ENCODE results near the gene SLC6A1.

SLC6A1 gene

DNA sequence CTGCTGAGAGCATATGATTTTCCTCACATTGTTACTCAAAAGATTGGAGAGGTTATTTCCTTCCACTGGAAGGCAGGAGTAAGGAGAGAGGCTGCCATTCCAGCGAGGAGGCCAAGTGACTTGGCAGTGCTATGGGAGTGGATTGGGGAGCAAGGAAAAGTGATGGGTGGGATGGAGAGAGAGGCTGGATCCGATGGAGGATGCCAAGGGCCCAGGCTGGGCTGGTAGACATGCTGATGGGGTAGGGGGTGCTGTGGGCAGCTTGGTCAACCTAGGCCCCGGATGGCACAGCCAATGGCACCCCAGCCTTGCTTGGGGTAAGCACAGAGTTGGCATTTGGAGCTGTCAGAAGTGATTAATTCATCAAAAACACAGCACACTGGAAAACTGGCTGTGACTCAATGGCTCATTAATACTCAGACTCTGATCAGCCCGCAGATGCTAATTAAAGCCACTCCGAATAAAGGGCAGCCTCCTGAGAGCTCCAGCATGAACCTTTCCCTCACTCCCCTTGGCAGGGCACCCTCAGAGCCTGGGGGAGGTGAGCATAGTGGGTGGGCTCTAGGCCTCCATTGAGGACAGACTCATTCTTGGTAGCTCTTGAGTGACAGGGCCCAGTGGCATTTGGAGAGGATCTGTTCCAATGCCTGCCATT lies 22.1 kb upstream of the SLC6A1 start:
- DNase-seq (ENCODE audit: low read depth in 2 of 2) = no peak

GRCh38 chr3:10972072-10972782 lies 20.3 kb upstream of the SLC6A1 start:
- DNase-seq (ENCODE audit: low read depth in 2 of 2) = no peak

DNA sequence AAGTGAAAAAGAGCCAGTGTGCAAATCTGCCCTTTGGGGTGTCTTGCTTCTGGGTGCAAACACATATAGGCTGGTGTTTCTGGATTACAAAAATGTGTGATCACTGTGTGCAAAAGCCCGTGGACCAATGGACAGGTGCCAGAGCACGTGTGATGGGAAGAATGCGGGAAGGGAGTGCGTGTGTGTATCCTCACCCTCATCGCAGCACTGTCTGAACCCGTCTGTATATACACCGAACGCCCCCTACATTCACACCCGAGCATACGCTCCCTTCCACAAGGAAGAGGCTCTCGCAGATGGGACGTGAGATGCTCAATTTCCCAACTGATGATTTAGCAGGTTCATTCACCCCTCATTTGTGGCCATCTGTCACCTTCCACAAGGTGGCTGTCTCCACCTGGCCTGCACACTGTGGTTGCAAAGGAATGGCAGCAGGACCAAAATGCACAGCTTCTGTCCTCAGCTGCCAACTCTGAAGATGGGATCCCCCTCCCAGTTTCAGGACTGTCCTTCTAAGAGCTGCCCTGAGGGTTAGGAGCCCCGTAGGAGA lies 19.4 kb upstream of the SLC6A1 start:
- no peak for DNase-seq (ENCODE audit: low read depth in 2 of 2)

DNA sequence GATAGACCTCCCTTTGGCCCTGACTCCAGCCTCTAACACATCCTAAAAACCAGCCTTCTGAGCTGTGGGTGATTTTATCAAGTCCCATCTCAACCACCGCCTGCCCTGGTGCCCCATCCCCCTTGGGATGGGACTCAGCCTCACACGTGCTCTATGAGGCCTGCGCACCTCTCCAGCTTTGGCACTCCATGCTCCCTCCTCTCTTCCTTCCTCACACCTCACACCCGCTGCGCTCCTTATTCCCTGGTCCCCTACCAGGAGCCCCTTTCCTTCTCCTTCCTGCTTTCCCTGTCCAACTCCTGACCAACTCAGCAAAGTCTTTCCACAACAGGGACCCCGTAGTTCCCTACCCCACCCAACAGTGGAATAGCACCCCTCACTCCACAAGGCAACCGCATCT lies 18.4 kb upstream of the SLC6A1 start:
- no peak for DNase-seq (ENCODE audit: low read depth in 2 of 2)

- DNase-seq (ENCODE audit: low read depth in 2 of 2) = no peak
These were observed 17.7 kb upstream of the SLC6A1 start for GRCh38 chr3:10974746-10975375.

- DNase-seq (ENCODE audit: low read depth in 2 of 2) = no peak
These were observed 16.8 kb upstream of the SLC6A1 start for GRCh38 chr3:10975695-10976234.

- no peak for DNase-seq (ENCODE audit: low read depth in 2 of 2)
These were observed 15.8 kb upstream of the SLC6A1 start for GRCh38 chr3:10976770-10977169.

- no peak for DNase-seq (ENCODE audit: low read depth in 2 of 2)
These were observed 14.5 kb upstream of the SLC6A1 start for GRCh38 chr3:10977892-10978510.

GRCh38 chr3:10978956-10979355 lies 13.6 kb upstream of the SLC6A1 start:
- DNase-seq (ENCODE audit: low read depth in 2 of 2) = no peak

DNA sequence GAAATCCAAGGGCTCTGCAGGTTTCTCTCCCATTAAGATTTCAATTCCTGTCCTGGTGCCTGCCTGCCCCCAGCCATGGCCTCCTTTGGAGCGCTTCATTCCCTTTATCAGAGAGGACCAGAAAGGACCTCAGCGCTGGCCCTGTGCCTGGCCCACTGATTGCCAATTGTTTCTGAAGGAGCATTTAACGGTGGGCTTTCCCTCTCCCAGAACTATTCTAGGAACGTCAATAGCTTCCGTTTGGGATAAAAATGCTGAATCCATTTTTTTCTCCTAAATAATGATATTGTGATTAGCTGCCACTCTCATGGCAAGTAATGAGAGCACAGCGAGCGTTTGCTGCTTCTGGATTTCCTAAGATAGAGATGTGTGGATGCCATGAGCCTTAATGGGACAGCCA lies 12.2 kb upstream of the SLC6A1 start:
- no peak for DNase-seq (ENCODE audit: low read depth in 2 of 2)

DNA sequence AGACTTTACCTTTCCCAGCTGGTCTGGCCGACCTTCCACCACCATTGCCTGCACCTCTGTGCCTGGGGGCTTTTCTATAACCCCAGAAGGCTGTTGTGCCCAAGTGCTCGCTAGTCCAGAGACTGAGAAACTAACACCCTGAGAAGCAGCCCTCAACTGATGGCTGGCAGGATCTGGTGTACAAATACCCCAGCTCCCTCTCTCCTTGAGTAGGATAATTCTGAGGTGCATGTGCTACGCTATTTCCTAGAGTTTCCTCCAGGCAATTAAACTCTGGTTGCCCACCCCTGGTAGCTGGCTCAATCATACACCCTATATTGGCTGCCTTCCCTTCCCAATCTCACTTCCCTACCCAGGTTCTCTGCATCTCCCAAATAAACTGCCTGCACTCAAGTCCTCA lies 11.5 kb upstream of the SLC6A1 start:
- DNase-seq (ENCODE audit: low read depth in 2 of 2) = no peak

DNA sequence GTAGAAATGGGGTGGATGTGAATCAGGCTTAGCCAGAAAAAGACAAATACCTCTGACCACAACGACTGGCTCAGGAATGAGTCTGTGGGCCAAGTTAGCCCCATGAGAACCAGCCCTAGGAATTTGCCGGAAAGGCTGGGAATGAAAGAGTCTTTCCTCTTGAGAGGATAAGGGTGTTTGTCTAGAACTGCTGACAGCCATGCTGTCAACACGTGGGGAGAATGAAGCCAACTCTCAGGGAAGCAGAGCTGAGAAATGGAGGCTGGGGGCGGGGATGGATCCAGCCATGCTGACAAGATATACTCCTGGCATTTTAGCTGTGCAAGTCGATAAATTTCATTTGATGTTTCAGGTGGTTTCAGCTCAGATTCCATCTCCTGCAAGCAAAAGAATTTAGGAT lies 10.6 kb upstream of the SLC6A1 start:
- no peak for DNase-seq (ENCODE audit: low read depth in 2 of 2)

- no peak for DNase-seq (ENCODE audit: low read depth in 2 of 2)
These were observed 9.8 kb upstream of the SLC6A1 start for GRCh38 chr3:10982782-10983181.

- no peak for DNase-seq (ENCODE audit: low read depth in 2 of 2)
These were observed 9.2 kb upstream of the SLC6A1 start for GRCh38 chr3:10983219-10983916.

DNA sequence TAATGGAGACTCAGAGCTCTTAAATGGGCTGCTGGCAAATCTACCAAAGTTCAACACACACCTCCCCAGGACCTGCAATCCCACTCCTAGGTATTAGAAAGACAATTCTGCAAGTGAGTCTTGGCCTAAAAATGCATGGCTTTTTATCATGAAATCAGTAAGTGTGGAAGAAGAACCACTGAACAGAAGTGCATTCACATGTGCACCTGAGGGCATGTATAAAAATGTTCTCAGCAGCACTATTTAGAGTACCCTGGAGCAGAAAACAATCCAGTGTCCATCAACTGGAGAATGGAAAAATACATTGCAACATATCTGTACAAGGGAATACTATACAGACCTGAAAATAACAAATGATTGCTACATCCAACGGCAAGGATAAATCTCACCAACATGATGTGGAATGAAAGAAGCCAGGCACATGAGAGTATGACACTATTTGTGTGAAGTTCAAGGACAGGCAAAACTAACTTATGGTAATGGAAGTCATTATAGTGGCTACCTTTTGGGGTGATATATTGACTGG lies 8.1 kb upstream of the SLC6A1 start:
- no peak for DNase-seq (ENCODE audit: low read depth in 2 of 2)

DNA sequence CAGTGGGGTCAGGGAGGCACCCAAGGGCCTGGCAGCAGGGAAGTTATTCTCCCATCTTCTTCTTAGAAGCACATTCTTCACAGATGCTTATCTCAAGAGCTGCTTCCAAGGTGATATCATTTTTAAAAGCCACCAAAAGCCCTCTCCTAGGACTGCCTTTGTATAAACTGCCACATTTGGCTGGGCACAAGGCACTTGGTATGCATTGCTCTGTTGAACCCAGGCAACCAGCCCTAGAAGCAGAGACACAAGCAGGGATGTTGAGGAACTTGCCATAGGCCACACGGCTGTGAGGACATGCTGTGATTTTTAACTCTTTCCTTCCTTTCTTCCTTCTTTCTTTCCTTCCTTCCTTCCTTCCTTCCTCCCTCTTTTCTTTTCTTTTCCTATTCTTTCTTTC lies 7.4 kb upstream of the SLC6A1 start:
- DNase-seq (ENCODE audit: low read depth in 2 of 2) = no peak

DNA sequence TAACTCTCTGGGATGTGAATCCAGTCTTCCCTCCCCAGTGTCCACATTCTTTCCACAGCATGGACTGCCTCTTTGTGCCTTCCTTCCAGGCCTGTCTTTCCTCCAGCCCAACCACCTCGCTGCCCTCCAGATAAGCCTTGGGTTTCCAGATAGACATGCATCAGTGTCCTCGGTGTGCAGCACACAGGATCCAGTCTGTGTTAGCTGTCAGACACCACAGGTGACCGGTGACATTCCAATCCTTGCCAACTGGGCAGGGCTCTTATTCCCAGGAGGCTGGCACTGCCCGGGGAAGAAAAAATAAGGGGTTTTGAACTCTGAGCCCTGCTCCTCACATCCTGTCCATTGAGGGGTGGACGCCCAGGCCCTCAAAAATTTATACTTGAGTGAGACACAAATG lies 6.0 kb upstream of the SLC6A1 start:
- DNase-seq (ENCODE audit: low read depth in 2 of 2) = no peak

DNA sequence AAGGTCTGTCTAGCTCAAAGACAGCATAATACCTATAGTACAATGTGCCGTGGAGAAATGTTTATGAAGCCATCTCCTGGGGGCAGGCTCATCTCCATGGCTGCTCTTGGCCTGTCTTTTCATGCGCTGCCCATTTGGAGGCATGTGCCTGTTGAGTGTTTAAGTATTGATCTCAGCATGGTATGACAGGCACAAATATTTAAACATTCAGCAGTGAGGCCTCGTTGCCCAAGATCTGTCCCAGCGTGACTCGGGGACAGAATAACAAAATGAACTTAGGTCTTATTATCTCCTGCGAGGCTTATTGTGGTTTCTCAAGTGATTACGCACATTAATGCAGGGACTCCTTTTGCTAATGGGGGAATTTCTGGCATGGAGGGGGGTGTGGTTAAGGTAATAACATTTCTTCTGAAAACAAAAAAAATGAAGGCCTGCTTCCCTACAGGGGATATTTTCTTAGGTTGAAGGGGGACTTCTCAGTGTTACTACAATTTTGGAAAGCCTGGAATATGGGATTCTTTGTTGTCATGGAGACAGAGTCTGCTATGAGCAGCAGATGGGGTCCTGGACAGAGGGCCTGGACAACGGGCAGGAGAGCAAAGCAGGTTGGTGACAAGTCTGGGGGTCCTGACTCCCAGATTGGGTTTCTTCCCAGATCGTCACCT lies 4.4 kb upstream of the SLC6A1 start:
- no peak for DNase-seq (ENCODE audit: low read depth in 2 of 2)

GRCh38 chr3:10988991-10989484 lies 3.5 kb upstream of the SLC6A1 start:
- DNase-seq (ENCODE audit: low read depth in 2 of 2) = no peak

DNA sequence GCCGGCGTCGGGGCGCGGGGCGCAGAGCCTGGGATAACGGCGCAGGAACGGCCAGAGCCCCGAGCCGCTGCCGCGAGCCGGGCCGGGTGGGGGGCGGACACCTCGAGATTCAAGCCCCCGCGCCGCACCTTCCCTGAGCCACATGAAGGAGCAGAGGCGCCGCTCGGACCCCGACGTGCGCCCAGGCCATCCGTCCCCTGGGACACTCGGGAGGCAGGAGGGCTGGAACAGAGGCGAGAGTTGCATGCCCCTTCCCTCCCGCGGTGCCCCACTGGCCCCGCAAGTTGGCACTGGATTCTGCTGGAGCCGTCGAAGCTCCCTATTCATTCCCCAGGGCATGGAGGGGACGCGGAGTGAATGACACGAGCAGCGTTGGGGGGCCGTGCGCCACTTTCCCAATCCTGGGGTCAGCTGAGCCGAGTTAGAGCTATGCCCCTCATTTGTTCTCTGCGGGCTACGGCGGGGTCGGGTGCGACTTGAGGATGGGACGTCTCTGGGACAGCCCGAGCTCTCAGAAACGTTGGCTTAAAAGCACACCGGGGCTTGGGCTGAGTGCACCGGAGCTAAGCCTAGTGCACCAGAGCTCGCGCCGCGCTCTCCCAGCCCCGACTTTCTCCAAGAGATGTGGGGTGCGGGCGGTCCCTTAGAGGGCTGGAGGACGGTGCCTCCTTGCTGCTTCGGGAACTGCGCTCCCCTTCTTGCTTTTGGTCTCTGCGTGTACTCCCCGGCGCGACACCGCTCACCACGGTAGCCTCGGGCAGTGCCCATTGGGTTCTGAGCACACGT lies 588 bp downstream of the SLC6A1 start:
- DNase-seq (ENCODE audit: low read depth in 2 of 2) = no peak
